GM12878 (cell line): ENCODE results near the gene SEMA3B.

Source experiments
- CREB1 ChIP-seq: IDR thresholded peaks from 2 replicates; pipeline ENCODE4 v1.6.1; 2012; ENCODE audit warnings: low read depth, mild to moderate bottlenecking, inconsistent platforms
- NRF1 ChIP-seq: conservative IDR thresholded peaks from 2 replicates; pipeline ENCODE4 v1.6.1; 2011; ENCODE audit warnings: mild to moderate bottlenecking, low read depth, low read length, improper control_type of control experiment
- POLR2A ChIP-seq: IDR thresholded peaks from 2 replicates; pipeline ENCODE4 v1.6.1; 2011; ENCODE audit warnings: low read depth, mild to moderate bottlenecking, low read length
- POLR2AphosphoS5 ChIP-seq: IDR thresholded peaks from 2 replicates; pipeline ENCODE4 v1.6.1; 2011; ENCODE audit warnings: mild to moderate bottlenecking, low read length, inconsistent platforms
- SMARCA5 ChIP-seq: fragments of 450-650 bp; IDR thresholded peaks from 2 replicates; pipeline ENCODE4 v1.6.1; 2017; ENCODE audit warnings: mild to moderate bottlenecking
- SPI1 ChIP-seq: IDR thresholded peaks from 2 replicates; pipeline ENCODE4 v1.6.1; 2011; ENCODE audit warnings: low read depth, mild to moderate bottlenecking, low read length, moderate library complexity, borderline replicate concordance; ENCODE audit not compliant: insufficient read depth
- TAF1 ChIP-seq: IDR thresholded peaks from 2 replicates; pipeline ENCODE4 v1.6.1; 2011; ENCODE audit warnings: mild to moderate bottlenecking, low read depth, low read length, borderline replicate concordance
- TARDBP ChIP-seq: IDR thresholded peaks from 2 replicates; pipeline ENCODE4 v1.6.1; 2016; ENCODE audit warnings: borderline replicate concordance
- TF ChIP-seq, protein P1 (sequence below): IDR thresholded peaks from 2 replicates; pipeline ENCODE4 v1.6.1; 2011; ENCODE audit warnings: borderline replicate concordance, low read depth, mild to moderate bottlenecking, moderate library complexity, mixed read lengths, low read length; ENCODE audit not compliant: insufficient read depth; ENCODE audit errors: extremely low read length
- TF ChIP-seq, protein P2 (sequence below), 3 experiments: IDR thresholded peaks in 2 of 3; conservative IDR thresholded peaks in 1 of 3; 2 replicates each; pipeline ENCODE4 v1.5.1; 2011; ENCODE audit warnings: low read depth in 3 of 3, low read length in 3 of 3, mild to moderate bottlenecking in 3 of 3, control low read depth in 2 of 3, moderate library complexity in 2 of 3, inconsistent platforms in 1 of 3, mixed read lengths in 1 of 3; ENCODE audit not compliant: control insufficient read depth in 2 of 3, insufficient read depth in 1 of 3; ENCODE audit errors: extremely low read depth in 1 of 3
- TF ChIP-seq, protein P3 (sequence below): fragments of 450-650 bp; IDR thresholded peaks from 2 replicates; pipeline ENCODE4 v1.6.1; 2016; ENCODE audit warnings: mild to moderate bottlenecking

DNA sequence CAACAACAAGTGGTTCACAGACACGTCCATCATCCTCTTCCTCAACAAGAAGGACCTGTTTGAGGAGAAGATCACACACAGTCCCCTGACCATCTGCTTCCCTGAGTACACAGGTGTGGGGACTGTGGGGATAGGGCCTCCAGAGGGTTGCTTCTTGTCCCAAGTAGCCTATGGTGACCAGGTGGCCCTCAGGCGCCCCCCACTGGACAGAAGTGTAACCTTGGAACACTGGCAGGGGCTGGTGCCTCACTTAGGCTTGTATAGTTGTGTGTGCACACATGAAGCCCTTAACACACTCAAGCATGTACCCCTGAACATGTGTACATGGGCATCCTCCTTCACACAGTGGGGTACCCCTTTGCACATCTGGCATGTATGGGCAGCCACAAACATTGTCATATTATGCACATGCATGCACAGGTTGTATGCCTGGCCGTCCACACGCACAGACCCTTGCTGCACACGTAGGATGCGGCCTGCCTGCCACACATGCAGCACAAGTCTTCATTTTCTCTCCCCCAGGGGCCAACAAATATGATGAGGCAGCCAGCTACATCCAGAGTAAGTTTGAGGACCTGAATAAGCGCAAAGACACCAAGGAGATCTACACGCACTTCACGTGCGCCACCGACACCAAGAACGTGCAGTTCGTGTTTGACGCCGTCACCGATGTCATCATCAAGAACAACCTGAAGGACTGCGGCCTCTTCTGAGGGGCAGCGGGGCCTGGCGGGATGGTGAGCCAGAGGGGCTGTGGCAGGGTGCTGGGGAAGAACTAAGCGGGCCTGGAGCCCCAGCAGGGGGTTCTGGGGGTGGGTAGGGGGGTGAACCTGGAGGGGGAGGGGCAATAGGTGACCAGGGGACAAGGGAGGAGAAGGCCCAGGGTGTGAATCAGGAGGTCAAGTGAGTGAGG is 11.7 kb upstream of the SEMA3B start:
- TF ChIP-seq, protein P1, sequence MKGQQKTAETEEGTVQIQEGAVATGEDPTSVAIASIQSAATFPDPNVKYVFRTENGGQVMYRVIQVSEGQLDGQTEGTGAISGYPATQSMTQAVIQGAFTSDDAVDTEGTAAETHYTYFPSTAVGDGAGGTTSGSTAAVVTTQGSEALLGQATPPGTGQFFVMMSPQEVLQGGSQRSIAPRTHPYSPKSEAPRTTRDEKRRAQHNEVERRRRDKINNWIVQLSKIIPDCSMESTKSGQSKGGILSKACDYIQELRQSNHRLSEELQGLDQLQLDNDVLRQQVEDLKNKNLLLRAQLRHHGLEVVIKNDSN, result no peak
- TF ChIP-seq POLR2A (peak; percentile 54), NRF1 (no peak), TAF1 (no peak), POLR2AphosphoS5 (peak; percentile 33; the same call in 1 of the 2 replicates), CREB1 (no peak), TARDBP (no peak), SPI1 (no peak), SMARCA5 (no peak)
- TF ChIP-seq, protein P2, sequence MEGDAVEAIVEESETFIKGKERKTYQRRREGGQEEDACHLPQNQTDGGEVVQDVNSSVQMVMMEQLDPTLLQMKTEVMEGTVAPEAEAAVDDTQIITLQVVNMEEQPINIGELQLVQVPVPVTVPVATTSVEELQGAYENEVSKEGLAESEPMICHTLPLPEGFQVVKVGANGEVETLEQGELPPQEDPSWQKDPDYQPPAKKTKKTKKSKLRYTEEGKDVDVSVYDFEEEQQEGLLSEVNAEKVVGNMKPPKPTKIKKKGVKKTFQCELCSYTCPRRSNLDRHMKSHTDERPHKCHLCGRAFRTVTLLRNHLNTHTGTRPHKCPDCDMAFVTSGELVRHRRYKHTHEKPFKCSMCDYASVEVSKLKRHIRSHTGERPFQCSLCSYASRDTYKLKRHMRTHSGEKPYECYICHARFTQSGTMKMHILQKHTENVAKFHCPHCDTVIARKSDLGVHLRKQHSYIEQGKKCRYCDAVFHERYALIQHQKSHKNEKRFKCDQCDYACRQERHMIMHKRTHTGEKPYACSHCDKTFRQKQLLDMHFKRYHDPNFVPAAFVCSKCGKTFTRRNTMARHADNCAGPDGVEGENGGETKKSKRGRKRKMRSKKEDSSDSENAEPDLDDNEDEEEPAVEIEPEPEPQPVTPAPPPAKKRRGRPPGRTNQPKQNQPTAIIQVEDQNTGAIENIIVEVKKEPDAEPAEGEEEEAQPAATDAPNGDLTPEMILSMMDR (IDR thresholded peaks at IDR 0.05 in 2 of 3, conservative IDR thresholded peaks at IDR 0.05 in 1 of 3; ENCODE audit: control insufficient read depth in 2 of 3, extremely low read depth in 1 of 3, insufficient read depth in 1 of 3, low read depth in 3 of 3, low read length in 3 of 3), result peak in 1 of 3 experiments; percentile 33; a peak in 1 of 6 replicates
- TF ChIP-seq, protein P3, sequence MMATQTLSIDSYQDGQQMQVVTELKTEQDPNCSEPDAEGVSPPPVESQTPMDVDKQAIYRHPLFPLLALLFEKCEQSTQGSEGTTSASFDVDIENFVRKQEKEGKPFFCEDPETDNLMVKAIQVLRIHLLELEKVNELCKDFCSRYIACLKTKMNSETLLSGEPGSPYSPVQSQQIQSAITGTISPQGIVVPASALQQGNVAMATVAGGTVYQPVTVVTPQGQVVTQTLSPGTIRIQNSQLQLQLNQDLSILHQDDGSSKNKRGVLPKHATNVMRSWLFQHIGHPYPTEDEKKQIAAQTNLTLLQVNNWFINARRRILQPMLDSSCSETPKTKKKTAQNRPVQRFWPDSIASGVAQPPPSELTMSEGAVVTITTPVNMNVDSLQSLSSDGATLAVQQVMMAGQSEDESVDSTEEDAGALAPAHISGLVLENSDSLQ, result no peak
